PC-3 (cell line): ENCODE measurements around the gene ERCC6L2. TPM values are rescaled to one million over a fixed set of nuclear protein-coding genes. Genes with fewer than 3 reads are reported as not detected.

Experiments
- ATAC-seq: fragments of 200-7000 bp; cut with Tn5 transposase; 2 replicates; pipeline ENCODE4 v1.9.1; 2020; ENCODE audit warnings: mild to moderate bottlenecking, moderate library complexity
- BruUV-seq: library from RNA; stranded (reverse); fragments of 400-500 nt; replicated peaks from 2 replicates; lab custom pipeline; 2021; lab: Mats Ljungman, UMichigan
- CTCF ChIA-PET: fragments of 300-600 bp; sonication (Branson Sonifier 250); formaldehyde crosslinking; loops from one replicate; lab custom pipeline; 2022; ENCODE audit warnings: antibody characterized with exemption; lab: Charles Lee
- POLR2A ChIA-PET: fragments of 300-600 bp; sonication (Branson Sonifier 250); formaldehyde crosslinking; loops from one replicate; lab custom pipeline; 2022; ENCODE audit warnings: antibody characterized with exemption; ENCODE audit not compliant: unreplicated experiment; lab: Charles Lee
- DNase-seq: peaks from one replicate; pipeline ENCODE4 v3.0.0-alpha.2; 2015
- H2AFZ ChIP-seq: fragments of 300-600 bp; sonication (generic); 2 replicates; pipeline ENCODE4 v1.6.0; 2016; ENCODE audit warnings: antibody characterized with exemption, low read length
- H3F3A ChIP-seq: fragments of 300-600 bp; sonication (generic); one replicate; pipeline ENCODE4 v1.6.0; 2017; ENCODE audit warnings: antibody characterized with exemption, low read length, control low read depth, mild to moderate bottlenecking; ENCODE audit not compliant: unreplicated experiment
- H3K27ac ChIP-seq: fragments of 300-600 bp; sonication (generic); 2 replicates; pipeline ENCODE4 v1.5.1; 2016; ENCODE audit warnings: mild to moderate bottlenecking, low read length
- H3K27me3 ChIP-seq: fragments of 300-600 bp; sonication (generic); 2 replicates; pipeline ENCODE4 v1.6.1; 2016; ENCODE audit warnings: low read length, mixed read lengths
- H3K36me3 ChIP-seq: fragments of 300-600 bp; sonication (generic); 2 replicates; pipeline ENCODE4 v1.6.1; 2016; ENCODE audit warnings: low read depth, mixed run types, low read length, mixed read lengths
- H3K4me1 ChIP-seq: fragments of 300-600 bp; sonication (generic); 2 replicates; pipeline ENCODE4 v1.5.1; 2016; ENCODE audit warnings: low read length; ENCODE audit not compliant: insufficient read depth
- H3K4me2 ChIP-seq: fragments of 300-600 bp; sonication (generic); 2 replicates; pipeline ENCODE4 v1.6.0; 2016; ENCODE audit warnings: low read length
- H3K4me3 ChIP-seq: fragments of 300-600 bp; sonication (generic); 2 replicates; pipeline ENCODE4 v1.5.1; 2016; ENCODE audit warnings: mild to moderate bottlenecking, low read length, mixed read lengths
- H3K79me2 ChIP-seq: fragments of 300-600 bp; sonication (generic); 2 replicates; pipeline ENCODE4 v1.6.1; 2017; ENCODE audit warnings: low read length, mixed read lengths
- H3K9ac ChIP-seq: fragments of 300-600 bp; sonication (generic); 2 replicates; pipeline ENCODE4 v1.6.0; 2016; ENCODE audit warnings: mild to moderate bottlenecking, low read length
- H3K9me2 ChIP-seq: fragments of 300-600 bp; sonication (generic); replicated peaks from 2 replicates; pipeline ENCODE4 v1.6.1; 2016; ENCODE audit warnings: mixed run types, low read length, mixed read lengths
- H3K9me3 ChIP-seq: fragments of 300-600 bp; sonication (generic); 2 replicates; pipeline ENCODE4 v1.6.1; 2016; ENCODE audit warnings: low read length, mixed read lengths
- H4K20me1 ChIP-seq: fragments of 300-600 bp; sonication (generic); 2 replicates; pipeline ENCODE4 v1.6.1; 2016; ENCODE audit warnings: low read length, mixed read lengths
- EZH2 ChIP-seq: fragments of 300-600 bp; sonication (generic); IDR thresholded peaks from one replicate; pipeline ENCODE4 v1.6.1; 2017; ENCODE audit warnings: antibody characterized with exemption, mild to moderate bottlenecking, low read length; ENCODE audit not compliant: unreplicated experiment
- EZH2phosphoT487 ChIP-seq: fragments of 300-600 bp; sonication (generic); IDR thresholded peaks from 2 replicates; pipeline ENCODE4 v1.6.1; 2018; ENCODE audit warnings: mild to moderate bottlenecking, antibody characterized with exemption, low read length, borderline replicate concordance
- intact Hi-C: fragments of 100-400 bp; cut with micrococcal nuclease; formaldehyde crosslinking; loops from 2 replicates; pipeline ENCODE4 v1.9.0; 2023
- total RNA-seq: library from RNA; depleted of rRNA; stranded (reverse); fragments of >200 nt; gene quantifications from 2 replicates; pipeline ENCODE4 v1.2.3, GENCODE V29; 2014
- TF ChIP-seq, protein P1 (sequence below): fragments of 300-600 bp; sonication (generic); conservative IDR thresholded peaks from 2 replicates; pipeline ENCODE4 v1.5.1; 2017; ENCODE audit warnings: antibody characterized with exemption, low read depth, mild to moderate bottlenecking, low read length

ERCC6L2 gene
- total RNA-seq, 1 experiment from 2014 or later = 18.8 TPM

DNA sequence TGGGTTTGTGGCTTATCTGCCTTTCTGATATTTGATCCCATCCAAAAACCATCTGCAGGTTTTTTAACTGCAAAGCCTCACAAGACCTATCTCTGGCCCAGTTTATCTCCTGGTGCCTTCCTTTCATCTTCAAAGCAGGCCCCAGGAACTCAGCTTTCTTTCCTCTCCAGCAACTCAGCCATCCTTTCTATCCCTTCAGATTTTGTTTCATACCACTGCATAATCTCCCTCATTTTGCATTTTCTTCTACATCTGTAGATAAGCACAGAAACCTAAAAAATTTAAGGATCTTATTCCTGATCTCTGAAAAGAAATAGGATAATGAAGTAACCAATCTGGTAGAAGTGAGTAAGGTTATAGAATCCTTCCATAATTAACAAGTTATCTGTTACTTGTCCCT, 19.5 kb upstream of the ERCC6L2 start:
- TF ChIP-seq EZH2phosphoT487 (no peak), EZH2 (no peak)
- TF ChIP-seq, protein P1, sequence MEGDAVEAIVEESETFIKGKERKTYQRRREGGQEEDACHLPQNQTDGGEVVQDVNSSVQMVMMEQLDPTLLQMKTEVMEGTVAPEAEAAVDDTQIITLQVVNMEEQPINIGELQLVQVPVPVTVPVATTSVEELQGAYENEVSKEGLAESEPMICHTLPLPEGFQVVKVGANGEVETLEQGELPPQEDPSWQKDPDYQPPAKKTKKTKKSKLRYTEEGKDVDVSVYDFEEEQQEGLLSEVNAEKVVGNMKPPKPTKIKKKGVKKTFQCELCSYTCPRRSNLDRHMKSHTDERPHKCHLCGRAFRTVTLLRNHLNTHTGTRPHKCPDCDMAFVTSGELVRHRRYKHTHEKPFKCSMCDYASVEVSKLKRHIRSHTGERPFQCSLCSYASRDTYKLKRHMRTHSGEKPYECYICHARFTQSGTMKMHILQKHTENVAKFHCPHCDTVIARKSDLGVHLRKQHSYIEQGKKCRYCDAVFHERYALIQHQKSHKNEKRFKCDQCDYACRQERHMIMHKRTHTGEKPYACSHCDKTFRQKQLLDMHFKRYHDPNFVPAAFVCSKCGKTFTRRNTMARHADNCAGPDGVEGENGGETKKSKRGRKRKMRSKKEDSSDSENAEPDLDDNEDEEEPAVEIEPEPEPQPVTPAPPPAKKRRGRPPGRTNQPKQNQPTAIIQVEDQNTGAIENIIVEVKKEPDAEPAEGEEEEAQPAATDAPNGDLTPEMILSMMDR = no peak
- Histone ChIP-seq H3K4me2 (no peak overlapping the region), H2AFZ (no peak overlapping the region), H3K9ac (no peak overlapping the region), H3K4me3 (no peak overlapping the region), H3K36me3 (no peaks in the 10 kb centered on the region), H3K79me2 (no peaks in the 10 kb centered on the region), H3F3A (no peaks in the 10 kb centered on the region), H4K20me1 (no peaks in the 10 kb centered on the region), H3K27ac (no peak overlapping the region), H3K27me3 (no peaks in the 10 kb centered on the region), H3K9me3 (no peaks in the 10 kb centered on the region), H3K4me1 (peaks cover 65% of the 10 kb centered on the region), H3K9me2 (no peaks in the 10 kb centered on the region)
- CTCF ChIA-PET = no interaction called here
- ATAC-seq (no peak), DNase-seq (no peak)
- intact Hi-C loops = no loop called here
- no TSS peak for BruUV-seq
- POLR2A ChIA-PET = no interaction called here

DNA sequence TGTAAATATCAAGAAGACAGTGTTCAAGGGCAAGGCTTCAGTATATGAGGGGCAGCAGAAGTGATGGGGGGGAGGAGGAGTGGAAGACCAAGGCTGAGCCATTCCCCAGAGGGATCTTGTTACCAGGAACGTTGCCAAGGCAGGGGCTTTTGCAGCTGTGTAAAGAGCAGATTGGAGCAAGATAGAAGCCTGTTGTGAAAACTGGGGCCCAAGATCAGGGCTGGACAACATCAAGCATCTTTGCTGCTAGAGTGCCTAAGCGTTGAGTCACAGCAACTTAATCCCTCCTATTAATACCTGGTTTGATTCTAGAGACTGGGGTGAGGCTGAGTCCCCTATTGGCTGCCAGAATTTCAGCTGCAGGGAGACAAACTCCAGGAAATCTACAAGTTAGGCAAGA, 18.4 kb upstream of the ERCC6L2 start:
- Histone ChIP-seq H3K9me2 (no peaks in the 10 kb centered on the region), H3F3A (no peaks in the 10 kb centered on the region), H3K9ac (no peak overlapping the region), H3K4me3 (no peak overlapping the region), H2AFZ (no peak overlapping the region), H3K4me1 (peaks cover 59% of the 10 kb centered on the region), H3K27ac (no peak overlapping the region), H4K20me1 (no peaks in the 10 kb centered on the region), H3K36me3 (no peaks in the 10 kb centered on the region), H3K27me3 (no peaks in the 10 kb centered on the region), H3K4me2 (peak overlapping the region; percentile 33), H3K79me2 (no peaks in the 10 kb centered on the region), H3K9me3 (no peaks in the 10 kb centered on the region)
- ATAC-seq (peak; percentile 64), DNase-seq (peak; percentile 82)
- BruUV-seq = no TSS peak
- intact Hi-C loops = no loop called here
- POLR2A ChIA-PET = no interaction called here
- TF ChIP-seq, protein P1 = no peak
- no peak for TF ChIP-seq EZH2phosphoT487
- no peak for TF ChIP-seq EZH2
- CTCF ChIA-PET = no interaction called here

DNA sequence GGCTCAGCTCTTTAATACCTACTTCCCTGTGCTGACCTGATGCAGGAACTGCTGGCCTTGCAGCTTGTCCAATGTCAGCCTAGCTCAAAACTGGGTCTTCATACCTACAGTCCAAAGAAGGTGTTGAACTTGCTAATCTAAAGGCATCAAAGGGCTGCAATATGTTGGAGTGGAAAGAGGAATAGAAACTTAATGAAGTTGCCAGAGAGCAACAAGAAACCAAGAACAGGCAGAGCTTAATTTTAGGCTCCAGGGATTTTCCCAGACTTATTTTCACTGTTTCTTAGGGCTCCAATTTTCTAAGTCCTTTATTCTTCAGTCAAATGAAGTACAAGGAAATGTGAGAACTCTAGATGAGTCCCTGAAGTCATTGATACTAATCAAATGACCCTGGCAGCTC, 17.6 kb upstream of the ERCC6L2 start:
- ATAC-seq (no peak), DNase-seq (no peak)
- no peaks in the 10 kb centered on the region for H4K20me1 ChIP-seq
- H3K9me2 ChIP-seq = no peaks in the 10 kb centered on the region
- peaks cover 2% of the 10 kb centered on the region; the same call in 1 of the 2 replicates for H3K36me3 ChIP-seq
- no TSS peak for BruUV-seq
- H3K27ac ChIP-seq = no peak overlapping the region
- no peaks in the 10 kb centered on the region for H3F3A ChIP-seq
- no peaks in the 10 kb centered on the region for H3K27me3 ChIP-seq
- no peak overlapping the region for H2AFZ ChIP-seq
- no peak for TF ChIP-seq EZH2
- no peak for TF ChIP-seq EZH2phosphoT487
- TF ChIP-seq, protein P1 = no peak
- no peak overlapping the region for H3K9ac ChIP-seq
- ChIA-PET CTCF (no interaction called here), POLR2A (no interaction called here)
- H3K9me3 ChIP-seq = no peaks in the 10 kb centered on the region
- no peaks in the 10 kb centered on the region for H3K79me2 ChIP-seq
- H3K4me2 ChIP-seq = 0 out of 2 replicates have a peak overlapping the region, but pooled peaks have one; percentile 33
- intact Hi-C loops = no loop called here
- peaks cover 51% of the 10 kb centered on the region for H3K4me1 ChIP-seq
- no peak overlapping the region for H3K4me3 ChIP-seq
